ENCODE data around the gene COL12A1. TPM values are rescaled to one million over a fixed set of nuclear protein-coding genes. Genes with fewer than 3 reads are reported as not detected.
A peak's percentile ranks its signal among the peaks of the same experiment; 100 is the strongest.

Gene COL12A1
- total and polyA plus RNA-seq, 2 donors (not counting 3 experiments of a cell fraction or from before 2014, with no cell fraction given) = 48.5 to 89.1 TPM

- peaks cover 31% of the 10 kb centered on the region for H3K4me1 ChIP-seq (ENCODE audit: control insufficient read depth, extremely low read depth, insufficient read depth, low read length)
- H3K36me3 ChIP-seq (ENCODE audit: control insufficient read depth in 2 of 2, extremely low read depth in 1 of 2, insufficient read depth in 2 of 2, low read length in 2 of 2) = no peaks in the 10 kb centered on the region
Measured at GRCh38 chr6:75101896-75102295, 104.0 kb downstream of the COL12A1 start.

More at GRCh38 chr6:75101896-75102295, 104.0 kb downstream of the COL12A1 start:
- H3K4me3 ChIP-seq (replicated peaks in 1 of 3; ENCODE audit: insufficient read depth in 1 of 3, low read depth in 1 of 3, low read length in 3 of 3) = no peak overlapping the region
- DNase-seq (ENCODE audit: low read depth, low spot score) (peak; percentile 97), FAIRE-seq (peak; percentile 77)
- no peaks in the 10 kb centered on the region for H3K79me2 ChIP-seq (ENCODE audit: control insufficient read depth, insufficient read depth, low read length)
- no TSS peak for BruUV-seq (replicated peaks)
- TF ChIP-seq JUN (IDR thresholded peaks at IDR 0.05; ENCODE audit: borderline replicate concordance, insufficient read depth, insufficient read length, low read depth) (peak; percentile 57), POLR2A (IDR thresholded peaks at IDR 0.05; ENCODE audit: low read depth, low read length) (peak; percentile 39), GATA2 (IDR thresholded peaks at IDR 0.05; ENCODE audit: insufficient read depth, insufficient read length, low read depth, low read length) (peak; percentile 83), MYC (IDR thresholded peaks at IDR 0.05; ENCODE audit: low read depth, low read length) (no peak), CTCF (IDR thresholded peaks at IDR 0.05; ENCODE audit: extremely low read depth in 1 of 2, insufficient read depth in 1 of 2, low read depth in 1 of 2, low read length in 2 of 2) (no peak), EZH2 (IDR thresholded peaks at IDR 0.05; ENCODE audit: borderline replicate concordance, low read depth, low read length, severe bottlenecking) (no peak), POLR2AphosphoS5 (IDR thresholded peaks at IDR 0.05; ENCODE audit: insufficient read depth, low read depth, low read length) (peak; percentile 52), FOS (IDR thresholded peaks at IDR 0.05; ENCODE audit: borderline replicate concordance, insufficient read depth, low read length) (peak; percentile 79)
- TF ChIP-seq, protein P1, sequence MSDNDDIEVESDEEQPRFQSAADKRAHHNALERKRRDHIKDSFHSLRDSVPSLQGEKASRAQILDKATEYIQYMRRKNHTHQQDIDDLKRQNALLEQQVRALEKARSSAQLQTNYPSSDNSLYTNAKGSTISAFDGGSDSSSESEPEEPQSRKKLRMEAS (IDR thresholded peaks at IDR 0.05; ENCODE audit: insufficient read depth, insufficient read length) = no peak
- H4K20me1 ChIP-seq (replicated peaks; ENCODE audit: control insufficient read depth, extremely low read depth, insufficient read depth, low read length) = no peaks in the 10 kb centered on the region
- ChIA-PET POLR2A (no interaction called here), CTCF (no interaction called here)
- intact Hi-C loops (cut with micrococcal nuclease) = no loop called here
- H3K4me2 ChIP-seq (ENCODE audit: insufficient read depth, low read length) = peak overlapping the region; percentile 5
- no peak overlapping the region for H2AFZ ChIP-seq (ENCODE audit: low read depth, low read length)
- no peaks in the 10 kb centered on the region for H3K9me3 ChIP-seq (replicated peaks; ENCODE audit: control insufficient read depth, insufficient read depth, low read length)
- H3K27ac ChIP-seq (ENCODE audit: insufficient read depth, low read depth, low read length) = peak overlapping the region; percentile 66
- dilution Hi-C loops (cut with MboI; ENCODE audit: extremely low pct_ligation_motif_present, low sequenced_read_pairs) = no loop called here
- H3K9ac ChIP-seq (replicated peaks; ENCODE audit: extremely low read depth, insufficient read depth, low read length) = no peak overlapping the region
- H3K27me3 ChIP-seq (ENCODE audit: control insufficient read depth in 2 of 2, insufficient read depth in 2 of 2, low read length in 2 of 2) = no peaks in the 10 kb centered on the region
- no peaks in the 10 kb centered on the region for H3K9me1 ChIP-seq (replicated peaks; ENCODE audit: control insufficient read depth, extremely low read depth, insufficient read depth, low read length)

All from endothelial cell of umbilical vein (primary cell).